Inflammatory macrophage (primary cell): ENCODE results near the gene TAS2R7.
"Not testable (repeated sequence)": the region's sequence is repeated elsewhere in the genome, so short reads cannot be mapped to it uniquely, and the experiment has no call there.

Experiments used
- DNase-seq, 2 donors: peaks; one replicate each; pipeline ENCODE4 v3.0.0-alpha.2; 2020 to 2022
- total RNA-seq, 18 experiments: gene quantifications; one replicate each; lab custom pipeline; 2026; ENCODE audit warnings: mixed read lengths in 6 of 18, inconsistent platforms in 2 of 18; lab: John Stamatoyannopoulos, UW

TAS2R7 gene, protein sequence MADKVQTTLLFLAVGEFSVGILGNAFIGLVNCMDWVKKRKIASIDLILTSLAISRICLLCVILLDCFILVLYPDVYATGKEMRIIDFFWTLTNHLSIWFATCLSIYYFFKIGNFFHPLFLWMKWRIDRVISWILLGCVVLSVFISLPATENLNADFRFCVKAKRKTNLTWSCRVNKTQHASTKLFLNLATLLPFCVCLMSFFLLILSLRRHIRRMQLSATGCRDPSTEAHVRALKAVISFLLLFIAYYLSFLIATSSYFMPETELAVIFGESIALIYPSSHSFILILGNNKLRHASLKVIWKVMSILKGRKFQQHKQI
- 0 to 0.16 (median 0) reads per million in 18 experiments for total RNA-seq

DNA sequence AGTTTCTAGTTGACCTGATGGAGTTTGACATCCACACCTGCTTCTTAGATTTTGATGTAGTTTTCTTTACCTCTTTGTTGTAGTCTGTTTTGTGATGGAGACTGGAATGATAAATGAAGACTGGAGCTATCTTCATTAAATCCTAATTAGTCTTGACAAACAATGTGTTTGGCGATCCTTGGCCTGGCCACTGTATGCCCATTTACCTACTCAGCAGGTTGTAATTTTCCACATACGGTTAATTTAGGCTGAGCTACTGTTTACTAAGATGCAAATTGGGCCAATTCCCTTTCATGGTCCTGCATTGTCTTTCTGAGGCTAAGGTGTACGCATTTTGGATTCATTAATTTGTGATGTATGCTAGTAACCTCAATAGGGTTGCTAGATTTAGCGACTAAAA is at the start of gene TAS2R7:
Gene TAS2R7 (minus strand): TSS at position 41 of the 400 bp plus-strand sequence. CDS start 57 bp downstream, outside the sequence.
- DNase-seq: no peak

DNA sequence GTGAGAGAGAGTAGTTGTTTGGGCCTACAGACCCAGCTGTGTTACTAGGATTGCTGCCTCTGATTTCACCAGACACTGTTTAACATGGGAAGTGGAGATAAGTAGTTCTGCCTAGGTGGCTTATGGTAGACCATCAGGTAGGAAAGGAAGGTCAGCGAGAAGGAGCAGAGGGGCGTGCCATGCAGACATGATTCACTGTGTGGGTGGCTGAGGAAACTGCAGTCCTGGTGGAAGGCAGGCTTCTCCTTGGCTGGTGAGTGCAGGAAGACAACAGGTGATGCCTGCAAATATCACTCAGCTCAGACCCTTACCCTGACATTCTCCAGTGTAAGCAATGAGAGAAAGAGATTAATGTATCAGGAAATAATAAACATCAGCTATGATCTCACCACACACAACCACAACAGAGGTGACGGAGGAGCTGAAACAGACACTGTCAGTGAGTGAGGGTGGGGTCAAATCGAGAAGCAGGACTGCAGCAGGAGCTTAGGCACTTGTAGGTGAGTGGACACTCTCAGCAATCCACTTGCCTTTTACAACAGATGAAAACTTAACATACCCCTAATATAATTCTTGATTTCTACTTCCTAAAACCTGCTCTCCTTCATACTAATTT is 48.9 kb upstream of the TAS2R7 start:
- DNase-seq: no peak

DNA sequence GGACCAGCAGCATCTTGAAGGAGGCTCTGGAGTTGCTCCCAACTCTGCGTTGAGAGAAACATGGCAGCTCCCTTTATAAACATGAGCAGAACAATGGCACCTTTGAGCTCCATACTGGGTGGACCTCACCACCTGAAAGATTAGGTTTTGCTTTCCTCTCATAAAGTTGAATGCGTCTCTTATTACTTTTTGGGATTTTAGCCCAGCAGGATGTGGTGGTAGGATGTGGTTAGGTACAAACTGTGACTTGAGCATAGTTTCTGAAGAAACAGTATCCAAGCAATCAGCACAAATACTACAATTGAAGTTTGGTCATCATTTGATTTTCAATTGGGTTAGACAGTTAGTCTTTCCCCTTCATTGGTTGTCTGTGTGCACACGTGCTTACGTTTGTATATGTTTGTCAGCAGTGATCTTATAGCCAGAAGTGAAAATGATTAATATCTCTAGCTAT is 47.0 kb upstream of the TAS2R7 start, which contains the start of gene PRR4:
Gene PRR4 (minus strand): TSS at position 51 of the 454 bp plus-strand sequence. CDS start 38 bp downstream, at position 13.
- no peak for DNase-seq

DNA sequence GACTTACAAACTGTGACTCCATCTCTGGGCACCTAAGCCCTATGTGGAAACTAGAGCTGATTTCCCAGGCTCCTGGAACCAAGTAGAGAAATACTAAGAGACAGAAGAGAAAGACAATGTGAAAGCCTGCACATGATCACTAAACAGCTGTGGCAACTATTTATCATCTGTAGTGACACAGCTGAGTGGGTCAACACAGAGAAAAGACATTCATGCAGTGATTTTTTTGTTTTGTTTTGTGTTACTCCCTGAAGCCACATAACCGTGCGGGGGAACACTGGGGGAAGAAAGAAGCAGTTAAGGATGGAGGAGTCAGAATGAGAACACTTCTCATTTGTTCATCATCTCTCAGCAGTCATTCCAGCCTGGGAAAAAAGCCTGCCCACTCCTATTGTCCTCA is 45.3 kb upstream of the TAS2R7 start:
- no peak for DNase-seq

DNA sequence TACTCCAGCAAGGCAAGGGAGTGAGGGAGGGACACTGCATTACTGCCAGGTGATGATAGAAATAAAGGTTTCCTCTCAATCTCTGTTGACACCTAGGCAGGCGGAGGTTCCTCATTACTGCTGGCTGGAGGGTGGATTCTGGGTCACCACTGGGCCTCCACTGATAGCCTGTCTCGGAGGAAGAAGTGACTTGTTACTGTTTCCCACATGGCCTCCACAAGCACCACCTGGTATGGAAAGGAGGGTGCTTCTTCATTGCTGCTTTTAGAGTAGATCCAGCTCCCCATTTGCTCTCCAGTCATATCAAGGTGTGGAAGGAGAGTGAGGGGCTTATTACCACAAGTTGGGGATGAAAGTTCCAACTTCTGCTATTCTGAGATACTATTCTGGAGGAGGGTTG is 40.4 kb upstream of the TAS2R7 start:
- no peak for DNase-seq

DNA sequence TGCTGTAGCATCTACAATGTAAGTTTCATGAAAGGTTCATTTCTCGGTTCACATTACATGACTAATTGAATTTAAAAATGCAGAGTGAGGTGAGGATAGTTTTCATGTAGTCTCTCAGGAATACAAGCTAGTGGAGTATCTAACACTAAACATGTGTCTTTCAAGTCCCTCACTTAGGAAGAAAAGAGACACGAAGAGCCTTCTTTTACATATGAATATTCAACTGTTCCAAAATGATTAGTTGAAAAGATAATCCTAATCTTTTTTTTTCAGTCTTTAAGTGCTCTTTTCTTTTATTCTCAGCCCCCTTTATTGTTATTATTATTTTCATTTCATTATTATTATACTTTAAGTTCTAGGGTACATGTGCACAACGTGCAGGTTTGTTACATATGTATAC is 36.0 kb upstream of the TAS2R7 start:
- no peak for DNase-seq

DNA sequence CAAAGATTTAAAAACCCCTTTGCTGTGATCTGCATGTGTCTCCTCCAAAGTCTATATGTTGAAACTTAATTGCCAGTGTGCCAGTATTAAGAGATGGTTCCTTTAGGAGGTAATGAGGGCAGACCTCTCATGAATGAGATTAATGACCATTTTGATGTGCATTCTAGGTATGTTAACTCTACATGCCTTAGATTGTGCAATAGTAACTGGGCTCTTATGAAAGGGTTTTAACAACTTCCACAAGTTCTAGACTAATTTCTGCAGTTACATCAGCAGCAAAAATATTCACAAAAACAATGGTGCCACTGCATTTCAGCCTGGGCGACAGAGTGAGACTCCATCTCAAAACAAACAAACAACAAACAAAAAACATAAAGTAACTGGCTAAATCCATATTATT is 27.6 kb upstream of the TAS2R7 start:
- no peak for DNase-seq

DNA sequence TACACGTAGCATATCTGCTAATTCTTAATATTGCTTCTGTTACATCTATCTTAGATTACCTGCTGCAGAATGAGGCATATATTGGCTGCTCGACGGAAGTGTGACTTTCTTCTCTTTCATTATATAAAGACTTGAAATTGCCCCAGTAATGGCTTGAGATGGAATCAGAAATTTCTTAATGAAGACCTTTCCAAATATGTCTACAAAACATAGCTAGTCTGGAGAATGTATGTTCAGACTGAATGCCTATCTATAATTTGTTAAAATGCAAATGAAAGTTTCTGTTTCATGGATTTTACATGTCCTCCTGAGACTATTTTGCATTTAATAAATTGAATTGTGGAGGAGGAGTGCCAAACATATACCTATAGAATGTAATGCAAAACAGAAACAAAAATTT is 23.8 kb upstream of the TAS2R7 start, which contains the start of gene TAS2R10:
Gene TAS2R10 (minus strand): TSS at position 101 of the 400 bp plus-strand sequence. CDS start 89 bp downstream, at position 12.
- no peak for DNase-seq

DNA sequence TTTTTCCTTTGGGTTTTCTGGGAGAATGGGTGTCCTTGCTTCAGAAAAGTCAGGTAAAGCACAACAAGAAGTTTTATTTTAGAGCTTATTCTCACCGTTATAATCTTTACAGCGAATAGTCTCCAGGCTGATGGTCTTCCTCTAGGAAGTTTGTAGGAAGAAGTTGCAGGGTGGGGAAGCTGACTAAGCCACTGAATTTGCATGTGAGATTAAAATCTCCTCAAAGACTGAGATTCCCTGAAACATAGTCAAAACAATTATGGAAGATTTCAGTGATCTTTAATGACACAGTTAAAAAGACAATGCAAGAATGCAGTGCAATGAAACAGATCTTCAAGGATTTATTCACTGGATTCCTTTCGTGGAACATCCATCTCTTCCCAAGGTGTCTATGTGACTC is 22.5 kb upstream of the TAS2R7 start:
- DNase-seq: no peak

DNA sequence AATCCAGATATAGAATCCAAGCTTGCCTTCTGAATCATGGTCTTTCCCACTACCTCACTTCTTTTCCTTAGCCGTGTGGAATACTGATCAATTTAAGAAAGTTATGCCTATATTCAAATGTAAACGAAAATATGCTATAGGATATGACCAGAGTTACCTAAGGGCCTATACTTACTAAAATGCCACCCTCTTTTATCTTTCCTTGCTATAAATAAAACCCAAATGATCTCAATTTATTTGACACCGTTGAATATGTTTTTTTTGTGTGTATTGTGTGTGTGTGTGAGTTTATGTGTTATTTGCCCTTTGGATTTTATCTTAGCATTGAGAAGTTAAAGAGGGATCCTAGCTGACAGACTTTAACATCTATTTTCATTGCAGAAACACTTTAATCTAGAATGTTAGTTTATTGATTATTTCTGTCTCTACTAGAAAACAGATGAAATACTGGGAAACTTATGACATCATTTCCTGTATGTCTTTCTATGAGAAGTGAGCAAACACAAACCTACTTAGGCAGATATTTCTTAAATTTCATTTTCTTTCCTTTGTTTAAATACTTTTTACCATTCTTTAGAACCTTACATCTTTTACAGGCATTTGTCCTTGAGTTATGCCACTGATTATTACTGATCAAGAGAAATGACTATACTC is 9.6 kb upstream of the TAS2R7 start:
- DNase-seq: no peak

DNA sequence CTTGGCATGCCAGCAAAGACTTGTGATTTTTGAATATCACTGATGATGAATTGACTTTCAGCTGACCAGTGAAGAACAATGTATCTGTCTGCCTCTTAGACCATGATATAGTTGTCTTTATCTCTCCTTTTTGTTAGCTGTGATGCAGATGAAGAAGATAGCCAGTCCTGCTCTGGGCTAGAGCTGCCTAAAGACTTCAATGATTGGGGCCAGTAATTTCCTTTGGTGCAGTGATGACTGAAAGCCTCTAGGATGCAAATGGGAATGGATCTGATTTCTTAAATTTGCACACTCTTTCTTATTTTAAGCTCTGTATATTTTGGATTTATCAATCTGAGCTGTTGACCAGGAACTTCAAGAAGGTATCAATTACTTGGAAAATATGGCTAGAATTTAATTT is 7.6 kb upstream of the TAS2R7 start, which contains the start of gene TAS2R9:
Gene TAS2R9 (minus strand): TSS at position 101 of the 400 bp plus-strand sequence. CDS start 93 bp downstream, at position 8.
- DNase-seq: no peak

DNA sequence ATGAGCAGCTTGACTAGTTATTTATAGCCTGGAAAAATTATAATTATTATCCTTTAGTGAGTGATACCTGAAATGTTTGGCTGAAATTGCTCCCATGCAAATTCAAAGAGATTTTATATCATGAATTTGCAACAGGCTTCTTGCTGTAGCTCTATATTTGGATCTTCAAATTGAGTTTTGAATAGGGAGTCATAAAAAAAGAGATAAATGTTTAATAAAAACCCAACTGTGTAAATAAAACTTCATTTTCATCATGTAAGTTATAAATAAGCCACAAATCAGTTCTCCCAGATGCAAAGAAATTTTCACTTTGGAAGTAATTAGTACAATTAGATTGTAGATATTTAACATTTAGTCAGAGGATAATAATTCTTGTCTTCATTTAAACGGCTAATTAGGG is 4.8 kb upstream of the TAS2R7 start, which contains the start of gene TAS2R8:
Gene TAS2R8 (minus strand): TSS at position 101 of the 400 bp plus-strand sequence. CDS start 306 bp downstream, outside the sequence.
- no peak for DNase-seq

DNA sequence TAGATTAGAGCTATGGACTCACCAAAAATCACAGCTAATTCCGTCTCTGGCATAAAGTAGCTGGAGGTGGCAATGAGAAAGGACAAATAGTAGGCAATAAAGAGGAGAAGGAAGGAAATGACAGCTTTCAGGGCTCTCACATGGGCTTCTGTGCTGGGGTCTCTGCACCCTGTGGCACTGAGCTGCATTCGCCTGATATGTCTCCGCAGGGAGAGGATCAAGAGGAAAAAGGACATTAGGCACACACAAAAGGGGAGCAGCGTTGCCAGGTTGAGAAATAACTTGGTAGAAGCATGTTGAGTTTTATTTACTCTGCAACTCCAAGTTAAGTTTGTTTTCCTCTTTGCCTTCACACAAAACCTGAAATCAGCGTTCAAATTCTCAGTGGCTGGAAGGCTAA is 686 bp downstream of the TAS2R7 start:
- DNase-seq: no peak

DNA sequence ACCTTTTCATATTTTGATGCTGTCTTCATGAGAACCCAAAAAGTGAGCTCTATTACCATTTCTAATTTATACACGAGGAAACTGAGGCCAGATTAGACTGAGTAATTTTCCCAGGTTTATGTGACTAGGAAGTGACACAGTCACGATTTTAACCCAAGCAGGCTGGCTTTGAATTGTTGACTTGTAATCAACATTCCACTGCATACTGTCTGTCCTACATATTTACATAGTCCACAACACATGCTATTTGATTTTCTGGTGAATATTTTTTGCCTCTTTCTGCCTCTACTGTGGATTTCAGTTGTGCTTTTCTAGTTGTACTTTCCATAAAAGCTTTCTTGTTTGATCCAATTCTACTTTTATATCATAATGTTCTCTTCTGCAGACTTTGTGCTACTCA is 8.2 kb downstream of the TAS2R7 start:
- DNase-seq: no peak

DNA sequence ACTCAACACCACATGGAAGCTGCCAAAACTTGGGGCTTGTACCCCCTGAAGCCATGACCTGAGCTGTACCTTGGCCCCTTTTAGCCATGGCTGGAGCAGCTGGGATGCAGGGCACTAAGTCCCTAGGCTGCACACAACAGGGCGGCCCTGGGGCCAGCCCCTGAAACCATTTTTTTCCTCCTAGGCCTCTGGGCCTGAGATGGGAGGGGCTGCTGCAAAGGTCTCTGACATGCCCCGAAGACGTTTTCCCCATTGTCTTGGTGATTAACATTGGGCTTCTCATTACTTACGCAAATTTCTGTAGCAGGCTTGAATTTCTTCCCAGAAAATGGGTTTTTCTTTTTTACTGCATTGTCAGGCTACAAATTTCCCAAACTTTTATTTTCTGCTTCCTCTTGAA is 10.7 kb downstream of the TAS2R7 start:
- not testable (repeated sequence) for DNase-seq

DNA sequence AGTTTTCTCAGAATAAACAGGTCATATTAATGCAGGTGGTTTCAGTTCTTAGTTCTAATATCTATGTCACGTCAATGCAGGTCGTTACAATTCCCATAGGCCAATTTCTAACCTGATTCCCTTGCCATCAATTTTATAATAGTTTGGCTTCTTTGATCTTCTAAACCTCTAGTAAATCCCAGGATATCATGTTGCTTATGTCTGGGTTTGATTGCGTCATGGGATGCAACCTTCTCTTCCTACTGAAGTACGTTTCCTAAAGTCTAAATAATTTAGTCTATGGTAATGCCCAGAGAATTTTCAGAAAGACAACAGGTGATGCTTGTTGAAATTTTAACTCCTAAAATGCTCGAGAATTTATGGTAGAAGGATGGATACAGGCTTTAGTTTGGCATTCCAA is 19.2 kb downstream of the TAS2R7 start:
- no peak for DNase-seq

DNA sequence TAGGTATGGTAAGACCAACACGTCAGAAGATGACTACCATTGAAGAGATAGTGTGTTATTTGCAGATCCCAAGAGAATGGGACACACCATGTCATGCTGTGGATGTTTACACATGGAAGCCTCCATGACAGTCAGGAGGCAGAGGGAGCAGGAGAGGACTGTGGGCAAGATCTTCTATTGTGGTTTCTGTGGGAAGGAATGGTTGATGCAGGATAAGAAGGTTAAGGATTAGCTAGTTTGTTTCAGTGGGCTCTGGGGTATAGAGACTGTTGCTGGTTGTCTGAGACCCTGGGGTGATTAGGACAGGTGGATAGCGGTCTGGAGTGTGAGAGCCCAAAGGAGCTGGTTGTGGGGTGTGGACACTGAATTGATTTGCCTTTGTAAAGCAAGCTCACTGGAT is 23.3 kb downstream of the TAS2R7 start:
- no peak for DNase-seq

DNA sequence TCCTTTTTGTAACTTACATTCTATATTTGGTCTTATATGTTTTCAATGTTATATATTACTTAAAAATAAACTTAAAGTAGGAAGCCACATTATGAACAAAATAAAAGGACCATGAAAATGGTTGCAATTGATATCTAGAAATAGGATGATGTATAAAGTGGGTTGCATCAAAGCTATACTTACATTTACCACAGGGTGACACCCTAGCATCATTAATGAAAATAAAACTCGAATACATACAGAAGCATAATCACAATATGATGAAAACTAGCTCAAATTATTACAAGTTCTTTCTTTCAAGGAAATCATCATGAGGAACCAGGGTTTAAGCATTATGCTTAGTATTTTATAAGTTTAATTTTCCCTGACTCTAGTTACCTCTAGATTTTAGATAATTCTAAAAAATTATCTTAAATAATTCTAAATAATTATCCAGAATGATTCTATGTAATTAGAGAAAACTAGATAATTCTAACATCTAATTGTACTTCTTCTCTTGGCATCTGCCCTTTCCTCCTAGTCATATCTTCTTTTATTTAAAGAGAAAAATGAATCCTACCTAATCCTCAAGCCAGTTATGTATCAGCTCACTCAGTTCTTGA is 31.2 kb downstream of the TAS2R7 start:
- peak; percentile 6 to 57 for DNase-seq

DNA sequence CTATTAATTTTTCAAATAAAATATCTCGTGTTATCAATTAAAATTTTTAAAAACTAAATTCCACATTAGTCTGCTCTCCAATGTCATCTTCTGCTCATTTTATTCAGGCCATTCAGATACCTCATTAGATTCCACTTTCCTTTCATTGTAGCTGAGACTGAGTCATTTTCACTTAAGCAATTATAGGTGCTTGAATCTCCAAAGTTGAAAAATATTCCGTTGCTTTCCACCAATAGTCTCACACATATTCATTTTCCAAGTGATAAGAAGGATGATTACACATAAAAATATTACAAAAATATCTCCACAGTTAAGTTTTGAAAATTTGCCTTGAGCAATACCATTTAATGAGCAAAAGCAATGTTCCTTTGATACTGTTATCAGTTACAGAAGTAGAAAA is 42.8 kb downstream of the TAS2R7 start:
- no peak for DNase-seq

DNA sequence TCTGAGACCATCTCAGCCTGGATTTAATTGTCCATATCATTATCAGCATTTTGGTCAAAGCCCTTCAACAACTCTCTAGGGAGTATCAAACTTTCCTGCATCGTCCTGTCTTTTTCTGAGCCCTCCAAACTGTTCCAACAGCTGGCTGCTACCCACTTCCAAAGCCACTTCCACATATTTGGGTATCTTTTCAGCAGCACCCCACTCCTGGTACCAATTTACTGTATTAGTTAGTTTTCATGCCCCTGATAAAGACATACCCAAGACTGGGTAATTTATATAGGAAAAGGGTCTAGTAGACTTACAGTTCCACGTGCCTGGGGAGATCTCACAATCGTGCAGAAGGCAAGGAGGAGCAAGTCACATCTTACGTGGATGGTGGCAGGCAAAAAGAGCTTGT is 46.2 kb downstream of the TAS2R7 start:
- DNase-seq: no peak

DNA sequence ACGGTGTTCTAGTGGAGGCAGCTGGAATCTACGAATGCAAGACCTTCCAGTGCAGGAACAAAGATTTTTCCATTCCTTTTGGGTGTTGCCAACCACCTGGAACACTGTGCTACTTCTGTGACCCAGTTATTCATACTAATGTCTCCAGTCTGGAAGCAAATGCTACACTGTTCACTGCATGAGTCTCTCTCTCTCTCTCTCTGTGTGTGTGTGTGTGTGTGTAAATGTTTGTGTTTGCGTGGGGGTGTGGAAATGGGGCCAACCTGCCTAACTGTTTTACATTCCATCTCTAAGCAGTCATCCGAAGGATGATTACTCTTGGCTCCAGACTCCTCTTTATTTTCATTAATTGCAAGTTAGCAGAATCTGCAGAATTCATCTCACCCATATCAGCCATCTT is 49.4 kb downstream of the TAS2R7 start:
- no peak for DNase-seq
